WTC11 (cell line): ENCODE results near the gene RAI1. TPM values are rescaled to one million over a fixed set of nuclear protein-coding genes. Genes with fewer than 3 reads are reported as not detected.

ENCODE experiments used
- ATAC-seq: fragments of 200-7000 bp; cut with Tn5 transposase; 2 replicates; pipeline ENCODE4 v1.10.0; 2021; ENCODE audit warnings: mild to moderate bottlenecking, moderate library complexity
- CTCF ChIA-PET: fragments of 300-600 bp; sonication (Branson Sonifier 250); formaldehyde crosslinking; loops from one replicate; lab custom pipeline; 2021; ENCODE audit warnings: antibody characterized with exemption; lab: Charles Lee
- POLR2A ChIA-PET: fragments of 350-600 bp; sonication (Branson Sonifier 250); formaldehyde crosslinking; loops from one replicate; lab custom pipeline; 2021; ENCODE audit warnings: antibody characterized with exemption; lab: Charles Lee
- DNase-seq: peaks from one replicate; pipeline ENCODE4 v3.0.0; 2021; ENCODE audit warnings: low spot score
- H3K27ac Mint-ChIP-seq: 2 replicates; pipeline ENCODE4 v1.8.0; 2021; ENCODE audit warnings: mixed read lengths
- H3K27me3 Mint-ChIP-seq: 2 replicates; pipeline ENCODE4 v1.8.0; 2021; ENCODE audit warnings: low read depth, mild to moderate bottlenecking, moderate library complexity, mixed read lengths
- H3K36me3 Mint-ChIP-seq: 2 replicates; pipeline ENCODE4 v1.8.0; 2021; ENCODE audit warnings: mixed read lengths
- H3K4me1 Mint-ChIP-seq: 2 replicates; pipeline ENCODE4 v1.8.0; 2022; ENCODE audit warnings: mixed read lengths
- H3K4me3 Mint-ChIP-seq: 2 replicates; pipeline ENCODE4 v1.8.0; 2021; ENCODE audit warnings: mild to moderate bottlenecking, moderate library complexity, mixed read lengths
- H3K9me3 Mint-ChIP-seq: 2 replicates; pipeline ENCODE4 v1.8.0; 2021; ENCODE audit warnings: mixed read lengths
- ARID4B ChIP-seq: sonication (generic); formaldehyde crosslinking; IDR thresholded peaks from 2 replicates; pipeline ENCODE4 v1.8.0; 2023; ENCODE audit warnings: missing genetic modification reagents, mild to moderate bottlenecking, borderline replicate concordance
- E2F1 ChIP-seq: sonication (generic); formaldehyde crosslinking; IDR thresholded peaks from 2 replicates; pipeline ENCODE4 v1.8.0; 2022; ENCODE audit warnings: mild to moderate bottlenecking, missing genetic modification reagents
- ELF4 ChIP-seq: sonication (generic); formaldehyde crosslinking; IDR thresholded peaks from 2 replicates; pipeline ENCODE4 v1.8.1; 2022; ENCODE audit warnings: low read depth, mild to moderate bottlenecking, moderate library complexity, missing genetic modification reagents
- ESRRA ChIP-seq: sonication (generic); formaldehyde crosslinking; IDR thresholded peaks from 2 replicates; pipeline ENCODE4 v1.8.1; 2022; ENCODE audit warnings: mild to moderate bottlenecking, missing genetic modification reagents, borderline replicate concordance
- GRHL2 ChIP-seq: fragments of 250-450 bp; sonication (Bioruptor Pico); IDR thresholded peaks from 2 replicates; pipeline ENCODE4 v1.8.0; 2022; ENCODE audit warnings: mild to moderate bottlenecking, moderate library complexity; ENCODE audit not compliant: insufficient replicate concordance, severe bottlenecking
- OVOL2 ChIP-seq: fragments of 250-450 bp; sonication (Bioruptor Pico); IDR thresholded peaks from 2 replicates; pipeline ENCODE4 v1.9.0; 2021; ENCODE audit warnings: mild to moderate bottlenecking, borderline replicate concordance
- RORB ChIP-seq: fragments of 250-450 bp; sonication (Bioruptor Pico); IDR thresholded peaks from 2 replicates; pipeline ENCODE4 v1.9.0; 2021; ENCODE audit warnings: mild to moderate bottlenecking
- TEAD4 ChIP-seq: sonication (generic); formaldehyde crosslinking; IDR thresholded peaks from 2 replicates; pipeline ENCODE4 v1.8.0; 2022; ENCODE audit warnings: mild to moderate bottlenecking, missing genetic modification reagents
- TP53 ChIP-seq: sonication (generic); formaldehyde crosslinking; IDR thresholded peaks from 2 replicates; pipeline ENCODE4 v1.8.1; 2023; ENCODE audit warnings: mild to moderate bottlenecking, missing genetic modification reagents
- ZNF219 ChIP-seq: sonication (generic); formaldehyde crosslinking; IDR thresholded peaks from 2 replicates; pipeline ENCODE4 v1.8.0; 2023; ENCODE audit warnings: missing genetic modification reagents, mild to moderate bottlenecking, borderline replicate concordance
- total RNA-seq: library from RNA; stranded (reverse); gene quantifications from 3 replicates; pipeline ENCODE4 v1.2.3, GENCODE V29; 2021
- TF ChIP-seq, protein P1 (sequence below): sonication (generic); formaldehyde crosslinking; IDR thresholded peaks from 2 replicates; pipeline ENCODE4 v1.8.1; 2023; ENCODE audit warnings: mild to moderate bottlenecking, missing genetic modification reagents, moderate library complexity
- TF ChIP-seq, protein P2 (sequence below): sonication (generic); formaldehyde crosslinking; IDR thresholded peaks from 2 replicates; pipeline ENCODE4 v1.8.1; 2023; ENCODE audit warnings: mild to moderate bottlenecking, missing genetic modification reagents, moderate library complexity

The RAI1 gene
- total RNA-seq, 1 experiment from 2014 or later = 12.7 TPM

DNA sequence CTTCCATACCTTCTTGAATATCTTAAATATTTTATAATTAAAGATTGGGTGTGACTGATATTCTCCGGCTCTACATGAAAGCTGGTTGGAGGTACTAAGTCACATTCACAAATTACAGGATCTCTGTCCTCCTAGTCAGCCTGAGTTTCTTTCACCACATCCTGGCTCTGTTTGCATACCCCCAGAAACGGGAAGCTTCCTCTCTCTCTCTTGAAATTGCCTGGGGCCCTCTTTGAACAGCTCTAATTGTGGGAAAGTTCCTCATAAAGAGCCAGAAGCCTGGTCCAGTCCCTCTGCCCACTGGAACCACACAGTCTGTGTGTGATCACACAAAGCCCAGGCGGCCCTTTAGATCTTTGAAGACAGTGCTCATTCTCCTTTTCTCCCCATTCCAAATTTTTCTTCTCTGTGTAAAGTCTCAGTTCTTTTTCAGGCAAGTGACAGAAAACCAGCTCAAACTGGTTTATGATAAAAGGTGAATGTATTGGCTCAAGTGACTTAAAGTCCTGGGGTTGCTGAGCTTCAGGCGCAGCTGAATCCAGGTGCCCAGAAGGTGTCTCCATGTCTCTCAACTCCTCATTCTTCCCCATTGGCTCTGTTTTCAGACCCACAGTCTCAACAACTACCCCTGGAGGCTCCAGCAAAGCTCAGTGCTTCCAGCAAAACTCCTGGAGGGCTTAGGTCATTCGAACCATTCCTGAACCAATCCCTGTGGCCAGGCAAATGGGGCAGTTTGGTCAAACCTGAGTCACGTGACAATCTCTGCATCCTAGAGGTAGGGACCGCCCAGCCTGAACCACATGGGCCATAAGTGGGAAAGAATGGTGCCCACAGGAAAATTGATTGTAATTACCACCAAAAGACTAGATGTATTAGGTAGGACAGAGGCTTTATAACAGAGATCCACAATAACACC, 8.5 kb upstream of the RAI1 start:
- no peaks in the 10 kb centered on the region for H3K9me3 Mint-ChIP-seq
- peaks cover 50% of the 10 kb centered on the region for H3K4me1 Mint-ChIP-seq
- ATAC-seq (no peak), DNase-seq (no peak)
- peaks cover 51% of the 10 kb centered on the region for H3K27me3 Mint-ChIP-seq
- POLR2A ChIA-PET = no interaction called here
- no peak overlapping the region for H3K27ac Mint-ChIP-seq
- TF ChIP-seq ARID4B = no peak
- TF ChIP-seq, protein P1, sequence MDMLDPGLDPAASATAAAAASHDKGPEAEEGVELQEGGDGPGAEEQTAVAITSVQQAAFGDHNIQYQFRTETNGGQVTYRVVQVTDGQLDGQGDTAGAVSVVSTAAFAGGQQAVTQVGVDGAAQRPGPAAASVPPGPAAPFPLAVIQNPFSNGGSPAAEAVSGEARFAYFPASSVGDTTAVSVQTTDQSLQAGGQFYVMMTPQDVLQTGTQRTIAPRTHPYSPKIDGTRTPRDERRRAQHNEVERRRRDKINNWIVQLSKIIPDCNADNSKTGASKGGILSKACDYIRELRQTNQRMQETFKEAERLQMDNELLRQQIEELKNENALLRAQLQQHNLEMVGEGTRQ (CRISPR knock-in tag) = peak; percentile 46; the same call in 1 of the 2 replicates
- no peaks in the 10 kb centered on the region for H3K36me3 Mint-ChIP-seq
- CTCF ChIA-PET = interaction anchor here (1.0 to 1.6 kb wide), 4 partner anchors 8 to 11 kb away, joined by 4 to 7 read pairs (median 4); no protein-coding TSS in a partner anchor
- H3K4me3 Mint-ChIP-seq = no peak overlapping the region

GRCh38 chr17:17675416-17675815, 5.8 kb upstream of the RAI1 start:
- Mint-ChIP-seq H3K4me3 (no peak overlapping the region; the same call in 1 of the 2 replicates), H3K9me3 (no peaks in the 10 kb centered on the region), H3K36me3 (no peaks in the 10 kb centered on the region), H3K27me3 (peaks cover 76% of the 10 kb centered on the region), H3K27ac (no peak overlapping the region), H3K4me1 (peaks cover 43% of the 10 kb centered on the region)
- ChIA-PET CTCF (interaction anchor here (0.7 to 1.6 kb wide), 3 partner anchors 137 to 244 kb away, joined by 3 to 5 read pairs (median 4); partner anchors contain the start of gene RASD1), POLR2A (interaction anchor here (0.6 kb wide), 1 partner anchor 371 kb away, joined by 3 read pairs; no protein-coding TSS in a partner anchor)
- DNase-seq (no peak), ATAC-seq (no peak)
- TF ChIP-seq GRHL2 (CRISPR knock-in tag) (no peak), RORB (CRISPR knock-in tag) (no peak), ELF4 (no peak), TP53 (CRISPR knock-in tag) (no peak), OVOL2 (CRISPR knock-in tag) (no peak), ESRRA (CRISPR knock-in tag) (no peak), E2F1 (CRISPR knock-in tag) (no peak), TEAD4 (CRISPR knock-in tag) (no peak), ZNF219 (CRISPR knock-in tag) (no peak)
- TF ChIP-seq, protein P2, sequence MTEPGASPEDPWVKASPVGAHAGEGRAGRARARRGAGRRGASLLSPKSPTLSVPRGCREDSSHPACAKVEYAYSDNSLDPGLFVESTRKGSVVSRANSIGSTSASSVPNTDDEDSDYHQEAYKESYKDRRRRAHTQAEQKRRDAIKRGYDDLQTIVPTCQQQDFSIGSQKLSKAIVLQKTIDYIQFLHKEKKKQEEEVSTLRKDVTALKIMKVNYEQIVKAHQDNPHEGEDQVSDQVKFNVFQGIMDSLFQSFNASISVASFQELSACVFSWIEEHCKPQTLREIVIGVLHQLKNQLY (CRISPR knock-in tag) = no peak
